DOHH2 (cell line): Measurements from ENCODE around the gene ARHGAP24.

ENCODE experiments used
- H3F3A ChIP-seq: fragments of 200-600 bp; sonication (generic), shearing (Covaris generic); 2 replicates; pipeline ENCODE4 v1.6.0; 2016; ENCODE audit warnings: antibody characterized with exemption, mild to moderate bottlenecking; ENCODE audit not compliant: control insufficient read depth, insufficient read depth
- H3K27ac ChIP-seq: fragments of 200-600 bp; sonication (generic); 2 replicates; pipeline ENCODE4 v1.5.1; 2014; ENCODE audit warnings: low read depth, mild to moderate bottlenecking, low read length, moderate library complexity
- H3K27me3 ChIP-seq: fragments of 200-600 bp; sonication (generic); 2 replicates; pipeline ENCODE4 v1.6.1; 2014; ENCODE audit warnings: mild to moderate bottlenecking, low read length, mixed read lengths; ENCODE audit not compliant: control insufficient read depth
- H3K36me3 ChIP-seq: fragments of 200-600 bp; sonication (generic); 2 replicates; pipeline ENCODE4 v1.6.1; 2014; ENCODE audit warnings: mild to moderate bottlenecking, low read length, moderate library complexity, mixed read lengths; ENCODE audit not compliant: control insufficient read depth
- H3K4me1 ChIP-seq: fragments of 200-600 bp; sonication (generic); 2 replicates; pipeline ENCODE4 v1.6.1; 2014; ENCODE audit warnings: mild to moderate bottlenecking, low read length, mixed read lengths; ENCODE audit not compliant: control insufficient read depth
- H3K4me2 ChIP-seq: fragments of 200-600 bp; sonication (generic); 2 replicates; pipeline ENCODE4 v1.6.0; 2014; ENCODE audit warnings: mild to moderate bottlenecking, low read length, moderate library complexity
- H3K4me3 ChIP-seq: fragments of 200-600 bp; sonication (generic); 2 replicates; pipeline ENCODE4 v1.5.1; 2014; ENCODE audit warnings: mild to moderate bottlenecking, low read length, mixed read lengths
- H3K79me2 ChIP-seq: fragments of 200-600 bp; sonication (generic); 2 replicates; pipeline ENCODE4 v1.6.1; 2014; ENCODE audit warnings: mild to moderate bottlenecking, low read length, mixed read lengths; ENCODE audit not compliant: control insufficient read depth
- H3K9me2 ChIP-seq: fragments of 200-600 bp; sonication (generic); replicated peaks from 2 replicates; pipeline ENCODE4 v1.6.1; 2014; ENCODE audit warnings: mild to moderate bottlenecking, low read length, mixed read lengths; ENCODE audit not compliant: control insufficient read depth
- H3K9me3 ChIP-seq: fragments of 200-600 bp; sonication (generic); 2 replicates; pipeline ENCODE4 v1.6.1; 2014; ENCODE audit warnings: antibody characterized with exemption, low read length, mixed read lengths; ENCODE audit not compliant: control insufficient read depth, insufficient read depth
- H4K20me1 ChIP-seq: fragments of 200-600 bp; sonication (generic); 2 replicates; pipeline ENCODE4 v1.6.0; 2014; ENCODE audit warnings: low read depth, mild to moderate bottlenecking, antibody characterized with exemption, low read length, moderate library complexity; ENCODE audit not compliant: control insufficient read depth, insufficient read depth
- EZH2phosphoT487 ChIP-seq: fragments of 200-600 bp; sonication (generic); IDR thresholded peaks from 2 replicates; pipeline ENCODE4 v1.6.1; 2017; ENCODE audit warnings: borderline replicate concordance, mild to moderate bottlenecking, antibody characterized with exemption, low read length, moderate library complexity, mixed read lengths
- TF ChIP-seq, protein P1 (sequence below): fragments of 200-600 bp; sonication (generic); IDR thresholded peaks from one replicate; pipeline ENCODE4 v1.5.1; 2014; ENCODE audit warnings: antibody characterized with exemption, mild to moderate bottlenecking, low read depth, low read length; ENCODE audit not compliant: poor library complexity, severe bottlenecking

ARHGAP24 gene

GRCh38 chr4:85728464-85728863 is 253.5 kb downstream of the ARHGAP24 start:
- TF ChIP-seq, protein P1, sequence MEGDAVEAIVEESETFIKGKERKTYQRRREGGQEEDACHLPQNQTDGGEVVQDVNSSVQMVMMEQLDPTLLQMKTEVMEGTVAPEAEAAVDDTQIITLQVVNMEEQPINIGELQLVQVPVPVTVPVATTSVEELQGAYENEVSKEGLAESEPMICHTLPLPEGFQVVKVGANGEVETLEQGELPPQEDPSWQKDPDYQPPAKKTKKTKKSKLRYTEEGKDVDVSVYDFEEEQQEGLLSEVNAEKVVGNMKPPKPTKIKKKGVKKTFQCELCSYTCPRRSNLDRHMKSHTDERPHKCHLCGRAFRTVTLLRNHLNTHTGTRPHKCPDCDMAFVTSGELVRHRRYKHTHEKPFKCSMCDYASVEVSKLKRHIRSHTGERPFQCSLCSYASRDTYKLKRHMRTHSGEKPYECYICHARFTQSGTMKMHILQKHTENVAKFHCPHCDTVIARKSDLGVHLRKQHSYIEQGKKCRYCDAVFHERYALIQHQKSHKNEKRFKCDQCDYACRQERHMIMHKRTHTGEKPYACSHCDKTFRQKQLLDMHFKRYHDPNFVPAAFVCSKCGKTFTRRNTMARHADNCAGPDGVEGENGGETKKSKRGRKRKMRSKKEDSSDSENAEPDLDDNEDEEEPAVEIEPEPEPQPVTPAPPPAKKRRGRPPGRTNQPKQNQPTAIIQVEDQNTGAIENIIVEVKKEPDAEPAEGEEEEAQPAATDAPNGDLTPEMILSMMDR, result no peak
- no peak for TF ChIP-seq EZH2phosphoT487
- Histone ChIP-seq H3K27ac (no peak overlapping the region), H3K4me3 (no peak overlapping the region), H3K4me1 (peaks cover 38% of the 10 kb centered on the region), H3K9me3 (no peaks in the 10 kb centered on the region), H3K27me3 (no peaks in the 10 kb centered on the region), H3K4me2 (no peak overlapping the region), H3K9me2 (no peaks in the 10 kb centered on the region), H3K36me3 (peaks cover 6% of the 10 kb centered on the region), H3K79me2 (no peaks in the 10 kb centered on the region), H3F3A (0 out of 2 replicates have a peak, but pooled peaks cover 2% of the 10 kb centered on the region), H4K20me1 (no peaks in the 10 kb centered on the region)

- peaks cover 29% of the 10 kb centered on the region for H3K4me1 ChIP-seq
- H4K20me1 ChIP-seq, result no peaks in the 10 kb centered on the region
- H3K4me3 ChIP-seq, result no peak overlapping the region
- no peak overlapping the region for H3K4me2 ChIP-seq
- H3K9me2 ChIP-seq, result no peaks in the 10 kb centered on the region
- no peaks in the 10 kb centered on the region for H3K9me3 ChIP-seq
- no peaks in the 10 kb centered on the region for H3K36me3 ChIP-seq
- TF ChIP-seq, protein P1, result no peak
- no peak for TF ChIP-seq EZH2phosphoT487
- H3F3A ChIP-seq, result no peaks in the 10 kb centered on the region
- H3K79me2 ChIP-seq, result no peaks in the 10 kb centered on the region
- H3K27me3 ChIP-seq, result no peaks in the 10 kb centered on the region
- no peak overlapping the region for H3K27ac ChIP-seq
These were observed 257.2 kb downstream of the ARHGAP24 start for GRCh38 chr4:85732124-85732523.

GRCh38 chr4:85733798-85734197 is 258.8 kb downstream of the ARHGAP24 start:
- Histone ChIP-seq H3K27me3 (no peaks in the 10 kb centered on the region), H3K4me1 (peaks cover 29% of the 10 kb centered on the region), H3K36me3 (no peaks in the 10 kb centered on the region), H3K9me3 (no peaks in the 10 kb centered on the region), H3F3A (no peaks in the 10 kb centered on the region), H3K4me3 (0 out of 2 replicates have a peak overlapping the region, but pooled peaks have one; percentile 0), H4K20me1 (no peaks in the 10 kb centered on the region), H3K9me2 (no peaks in the 10 kb centered on the region), H3K79me2 (no peaks in the 10 kb centered on the region), H3K27ac (peak overlapping the region; percentile 29; the same call in 1 of the 2 replicates), H3K4me2 (peak overlapping the region; percentile 49)
- TF ChIP-seq EZH2phosphoT487, result no peak
- TF ChIP-seq, protein P1, result no peak
